HG03342 (cell line): ENCODE results near the gene RALA.
A peak's percentile ranks its signal among the peaks of the same experiment; 100 is the strongest.

Source experiments
- ATAC-seq: cut with Tn5 transposase; IDR thresholded peaks from one replicate; pipeline ENCODE4 v1.9.1; 2021; ENCODE audit warnings: mild to moderate bottlenecking, moderate library complexity; ENCODE audit not compliant: unreplicated experiment

RALA gene, protein sequence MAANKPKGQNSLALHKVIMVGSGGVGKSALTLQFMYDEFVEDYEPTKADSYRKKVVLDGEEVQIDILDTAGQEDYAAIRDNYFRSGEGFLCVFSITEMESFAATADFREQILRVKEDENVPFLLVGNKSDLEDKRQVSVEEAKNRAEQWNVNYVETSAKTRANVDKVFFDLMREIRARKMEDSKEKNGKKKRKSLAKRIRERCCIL

DNA sequence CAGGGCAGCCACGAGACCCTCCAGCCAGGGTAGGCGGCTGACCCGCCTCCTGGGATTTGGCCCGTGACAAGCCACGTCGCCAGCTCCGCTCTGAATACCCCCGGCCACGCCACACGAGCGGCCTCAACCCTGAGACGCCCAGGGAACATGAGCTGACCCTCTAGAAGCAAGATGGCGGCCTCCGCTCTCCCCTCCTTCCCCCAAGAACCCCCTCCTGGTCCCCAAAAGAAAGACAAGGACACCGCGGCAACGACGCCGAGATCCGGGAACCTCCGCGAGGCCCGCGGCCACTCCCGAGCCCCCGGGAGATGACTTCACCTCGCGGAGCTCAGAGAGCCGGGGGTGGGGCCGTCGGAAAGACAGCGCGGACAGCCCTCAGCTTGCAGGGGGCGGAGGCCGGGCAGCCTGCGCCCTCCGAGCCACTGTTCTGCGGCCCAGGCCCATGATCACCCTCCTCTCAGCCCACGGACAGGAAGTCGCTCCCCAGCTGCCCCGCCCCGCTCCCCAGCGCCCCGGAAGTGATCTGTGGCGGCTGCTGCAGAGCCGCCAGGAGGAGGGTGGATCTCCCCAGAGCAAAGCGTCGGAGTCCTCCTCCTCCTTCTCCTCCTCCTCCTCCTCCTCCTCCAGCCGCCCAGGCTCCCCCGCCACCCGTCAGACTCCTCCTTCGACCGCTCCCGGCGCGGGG is at the start of gene RALA:
RALA (plus strand) TSS at position 526 of the 685 bp plus-strand sequence. CDS start 63,096 bp downstream, outside the sequence.
- peak; percentile 93 for ATAC-seq

DNA sequence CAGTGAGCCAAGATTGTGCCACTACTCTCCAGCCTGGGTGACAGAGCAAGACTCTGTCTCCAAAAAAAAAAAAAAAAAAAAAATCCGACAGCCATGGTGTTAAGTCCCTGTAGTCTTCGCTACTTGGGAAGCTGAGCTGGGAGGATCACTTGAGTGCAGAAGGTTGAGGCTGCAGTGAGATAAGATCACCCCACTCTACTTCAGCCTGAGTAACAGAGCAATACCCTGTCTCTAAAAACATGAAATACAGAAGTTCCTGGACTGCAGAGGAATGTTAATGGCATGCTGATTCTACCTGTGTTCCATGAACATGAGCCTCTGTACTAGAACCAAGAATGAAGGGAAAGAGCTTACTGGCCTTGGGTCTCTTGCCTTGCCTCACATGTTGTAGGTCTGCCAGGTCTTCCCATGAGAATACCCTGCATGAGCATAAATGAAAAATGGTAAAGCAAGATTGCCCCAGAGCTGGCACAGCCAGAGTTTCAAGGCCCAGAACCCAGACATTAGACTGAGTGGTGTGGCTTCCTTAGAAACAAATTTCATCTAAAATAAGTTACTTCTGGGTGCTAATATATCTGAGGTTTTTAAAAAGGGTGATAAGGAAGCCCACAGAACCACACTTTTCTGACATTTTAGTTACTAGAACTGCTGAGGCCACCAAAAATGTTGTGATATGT is 48.6 kb upstream of the RALA start:
- ATAC-seq = no peak

DNA sequence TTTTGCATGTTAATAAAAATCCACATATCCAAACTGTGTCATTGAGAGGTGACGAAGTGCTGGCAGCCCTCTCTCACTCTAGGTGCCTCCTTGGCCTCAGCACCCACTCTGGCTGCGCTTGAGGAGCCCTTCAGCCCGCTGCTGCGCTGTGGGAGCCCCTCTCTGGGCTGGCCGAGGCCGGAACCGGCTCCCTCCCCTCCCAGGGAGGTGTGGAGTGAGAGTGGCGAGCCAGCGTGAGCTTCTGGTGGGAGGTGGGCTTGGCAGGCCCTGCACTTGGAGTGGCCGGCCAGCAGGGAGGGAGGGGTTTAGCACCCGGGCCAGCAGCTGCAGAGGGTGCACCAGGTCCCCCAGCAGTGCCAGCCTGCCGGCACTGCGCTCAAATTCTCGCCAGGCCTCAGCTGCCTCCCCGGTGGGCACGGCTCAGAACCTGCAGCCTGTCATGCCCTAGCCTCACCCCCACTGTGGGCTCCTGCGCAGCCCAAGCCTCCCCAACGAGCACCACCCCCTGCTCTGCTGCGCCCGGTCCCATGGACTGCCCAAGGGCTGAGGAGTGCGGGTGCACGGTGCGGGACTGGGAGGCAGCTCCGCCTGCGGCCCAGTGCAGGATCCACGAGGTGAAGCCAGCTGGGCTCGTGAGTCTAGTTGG is 46.0 kb upstream of the RALA start:
- no peak for ATAC-seq

DNA sequence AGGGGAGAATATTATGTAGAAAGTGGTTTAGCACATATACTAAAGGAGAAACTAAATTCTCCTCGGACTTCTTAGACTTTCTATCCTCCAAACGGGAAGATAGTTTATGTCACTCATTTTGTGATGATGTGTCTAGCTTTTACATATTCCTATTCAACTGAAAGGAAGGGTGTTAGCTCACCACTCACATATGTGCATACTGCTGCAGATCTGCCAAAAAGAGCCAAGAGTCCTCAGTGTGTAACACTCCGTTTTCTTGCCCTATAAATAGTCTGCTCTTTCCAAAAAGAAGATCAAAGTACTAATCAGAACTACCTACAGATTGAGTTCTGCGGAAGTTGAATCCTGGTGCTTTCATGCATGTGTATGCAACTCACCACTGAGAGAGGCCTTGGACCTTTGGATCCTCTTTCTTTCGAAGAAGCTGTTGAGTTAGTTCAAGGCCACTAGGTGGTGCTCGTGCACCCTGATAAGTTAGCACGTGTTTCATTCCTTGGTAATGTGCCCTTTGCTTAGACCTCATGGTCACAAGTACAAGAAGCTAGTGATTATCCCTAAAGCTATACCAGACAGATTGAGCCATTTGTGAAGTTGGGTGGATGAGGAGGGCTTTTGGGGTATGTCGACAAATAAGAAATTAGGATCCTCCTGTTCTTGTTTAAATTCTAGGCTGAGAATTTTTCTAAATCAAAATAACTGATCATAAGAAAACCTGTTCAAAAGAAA is 43.1 kb upstream of the RALA start:
- peak; percentile 94 for ATAC-seq

DNA sequence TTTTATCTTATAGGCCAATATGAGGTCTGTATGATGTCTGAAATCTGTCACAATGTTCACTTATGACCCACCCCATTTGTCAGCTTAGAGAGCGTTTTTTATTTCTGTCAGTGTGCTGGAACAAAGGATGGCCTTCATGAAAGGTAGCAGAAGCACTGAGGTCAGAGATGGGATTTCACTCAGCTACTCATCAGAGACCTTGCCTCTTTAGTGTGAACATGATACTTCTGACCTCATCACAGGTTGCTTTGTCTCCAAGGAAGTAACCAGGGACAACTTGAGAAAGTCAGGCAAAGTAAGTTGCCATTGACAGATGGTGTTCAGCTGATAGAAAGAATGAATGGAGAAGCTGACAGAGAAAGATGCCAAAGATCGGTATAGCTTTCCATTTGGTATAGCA is 40.8 kb upstream of the RALA start:
- no peak for ATAC-seq

DNA sequence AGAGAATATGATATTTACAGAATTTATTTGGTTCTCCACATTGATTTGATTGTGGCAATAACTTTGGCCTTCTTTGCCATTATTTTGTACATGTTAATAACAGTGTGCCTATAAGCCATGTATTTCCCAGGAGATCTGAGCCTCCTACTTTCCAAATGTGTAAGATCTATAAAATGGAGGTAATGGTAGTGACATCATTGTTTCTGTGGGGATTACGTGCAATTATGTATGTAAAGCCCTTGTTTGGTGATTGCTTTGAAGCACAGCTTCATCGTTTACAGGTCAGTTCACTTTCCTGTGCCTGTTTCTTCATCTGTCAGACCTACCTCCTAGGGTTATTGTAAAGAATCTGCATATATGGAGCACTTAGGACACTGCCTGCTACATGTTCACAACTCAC is 39.8 kb upstream of the RALA start:
- no peak for ATAC-seq

DNA sequence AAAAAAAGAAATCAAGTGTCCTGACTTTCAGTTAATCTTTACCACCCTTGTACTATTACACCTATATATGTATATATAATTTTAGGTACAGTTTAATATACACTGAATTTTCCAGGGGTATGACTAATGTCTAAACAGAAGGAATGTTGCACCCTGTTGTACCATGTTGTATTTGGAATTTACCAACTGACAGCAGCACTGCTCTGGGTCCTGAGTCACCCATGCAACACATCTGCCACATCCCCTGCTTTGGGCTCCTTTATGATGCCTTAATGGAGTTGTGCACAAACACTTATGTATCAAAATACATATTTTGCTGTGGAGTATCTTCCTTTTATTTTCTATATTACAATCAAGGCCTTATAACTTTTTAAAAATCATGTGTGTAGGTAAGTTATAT is 36.0 kb upstream of the RALA start:
- no peak for ATAC-seq

DNA sequence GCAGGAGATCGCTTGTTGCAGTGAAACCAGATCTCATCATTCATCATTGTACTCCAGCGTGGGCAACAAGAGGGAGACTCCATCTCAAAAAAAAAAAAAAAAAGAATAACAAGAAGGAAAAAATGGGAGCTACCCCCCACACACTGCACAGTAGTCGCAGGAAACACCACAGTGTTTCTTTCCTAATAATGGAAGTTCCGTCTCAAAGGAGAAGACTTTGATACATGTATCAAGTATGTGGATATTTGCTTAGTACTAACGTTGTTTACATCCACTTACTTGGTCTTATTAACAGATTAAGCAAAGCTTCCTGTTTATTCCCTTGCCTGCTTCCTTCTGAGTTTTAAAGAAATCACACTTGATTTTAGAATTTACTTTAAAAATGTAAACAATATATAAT is 35.0 kb upstream of the RALA start:
- no peak for ATAC-seq

DNA sequence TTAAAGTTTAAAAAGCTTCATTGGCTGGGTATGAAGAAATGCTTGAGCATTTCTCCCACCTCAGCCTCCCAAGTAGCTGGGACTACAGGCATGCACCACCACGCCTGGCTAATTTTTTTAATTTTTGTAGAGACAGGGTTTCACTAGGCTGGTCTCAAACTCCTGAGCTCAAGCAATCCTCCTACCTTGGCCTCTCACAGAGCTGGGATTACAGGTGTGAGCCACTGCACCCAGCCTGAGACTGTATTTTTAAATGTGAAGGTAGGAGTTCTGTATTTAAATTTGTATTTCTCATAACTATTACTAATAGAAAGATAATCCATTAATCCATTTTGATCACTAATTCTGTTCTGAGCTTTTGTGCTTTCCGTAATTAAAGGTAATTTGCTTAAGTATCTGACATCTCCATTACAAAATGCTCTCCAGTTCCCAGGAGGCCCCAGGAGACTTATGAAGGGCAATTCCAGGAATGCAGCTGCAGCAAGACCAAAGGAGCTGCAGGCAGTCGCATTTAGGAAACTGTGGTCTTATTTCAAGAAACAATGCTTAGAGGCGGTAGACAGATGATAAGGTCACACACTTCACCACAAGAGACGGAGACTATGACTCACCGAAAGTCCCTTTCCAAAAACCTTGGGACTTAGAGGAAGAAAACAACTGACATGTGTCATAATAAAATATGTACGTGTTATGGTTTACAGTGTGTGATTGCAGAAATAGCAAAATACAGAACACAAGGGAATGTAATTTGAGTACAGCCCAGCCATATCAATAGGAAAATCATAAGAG is 33.9 kb upstream of the RALA start:
- ATAC-seq = peak; percentile 95

DNA sequence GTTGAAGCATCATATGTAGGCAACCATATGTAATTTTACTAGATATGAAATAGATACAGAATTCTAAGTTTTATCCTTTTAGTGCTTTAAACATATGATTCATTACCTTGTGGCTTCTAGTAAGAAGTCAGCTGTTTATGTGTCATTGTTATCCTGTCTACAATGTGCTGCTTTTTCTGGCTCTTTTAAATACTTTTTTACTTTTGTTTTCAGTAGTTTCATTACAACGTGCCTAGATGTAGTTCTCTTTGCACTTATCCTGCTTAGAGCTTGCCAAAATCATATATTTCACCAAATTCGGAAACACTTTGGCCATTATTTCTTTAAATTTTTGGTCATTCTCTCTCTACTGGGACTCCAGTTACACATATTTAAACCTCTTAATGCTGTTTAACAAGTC is 30.8 kb upstream of the RALA start:
- ATAC-seq = no peak

DNA sequence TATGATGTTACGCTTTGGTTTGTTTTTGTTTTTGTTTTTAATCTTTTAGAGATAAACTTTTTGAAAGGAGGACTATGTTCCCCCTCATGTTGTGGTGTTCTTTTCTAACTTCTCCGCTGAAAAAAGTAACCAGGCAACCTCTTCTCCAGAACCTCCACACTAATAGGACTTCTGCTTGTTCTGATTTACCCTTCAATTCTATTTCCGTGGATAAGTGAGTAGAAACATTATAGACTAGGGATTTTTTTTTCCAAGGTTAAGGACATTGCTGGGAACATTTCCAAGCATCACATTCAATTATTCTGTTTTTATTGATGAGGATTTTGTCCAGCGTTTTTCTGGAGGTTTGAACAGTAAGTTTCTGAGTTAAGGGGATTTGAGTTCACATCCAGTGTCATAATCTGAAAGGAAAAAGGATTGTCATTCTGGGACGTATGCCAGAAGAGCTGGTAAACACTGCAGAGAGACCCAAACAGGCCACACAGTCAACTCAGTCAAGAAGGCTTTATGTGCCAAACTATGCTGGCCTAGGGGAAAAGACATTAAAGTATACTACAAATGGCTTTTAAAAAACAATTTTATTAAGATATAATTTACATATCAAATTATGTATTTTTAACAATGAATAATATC is 28.3 kb upstream of the RALA start:
- ATAC-seq = no peak

DNA sequence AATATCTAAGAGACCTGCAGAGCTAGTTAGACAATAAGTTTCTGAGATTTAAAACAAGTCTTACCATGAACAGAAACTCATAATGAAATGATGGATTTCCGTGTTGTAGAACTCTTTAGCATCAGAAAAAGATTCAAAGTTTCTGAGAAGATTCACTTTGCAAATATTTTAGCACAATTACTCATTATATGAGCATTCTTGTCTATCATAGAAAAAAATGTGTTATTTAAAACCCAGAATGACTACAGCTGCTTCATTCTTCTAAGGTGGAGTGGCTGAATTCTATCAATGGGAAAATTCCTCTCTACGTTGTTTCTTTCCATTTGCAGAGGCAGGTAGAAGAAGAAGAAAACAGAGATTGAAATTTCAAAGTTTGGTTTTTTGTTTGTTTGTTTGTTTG is 21.0 kb upstream of the RALA start:
- ATAC-seq = no peak

DNA sequence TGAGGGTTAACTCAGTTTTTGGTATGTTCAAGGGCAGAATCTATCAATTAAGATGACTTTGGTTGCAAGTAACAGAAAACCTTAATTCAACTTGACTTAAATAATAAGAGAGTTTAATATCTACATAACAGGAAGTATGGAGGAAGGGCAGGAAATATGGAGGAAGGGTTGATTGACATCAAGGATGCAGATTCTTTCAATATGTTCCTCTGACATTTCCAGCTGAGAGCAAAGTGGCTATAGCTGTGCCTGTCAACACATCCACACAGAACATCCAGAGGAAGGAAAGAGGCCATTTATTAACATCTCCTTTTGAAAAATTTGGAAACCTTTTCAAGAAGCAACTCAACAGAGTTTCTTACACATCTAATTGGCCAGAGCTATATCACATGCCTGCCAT is 19.4 kb upstream of the RALA start:
- no peak for ATAC-seq

DNA sequence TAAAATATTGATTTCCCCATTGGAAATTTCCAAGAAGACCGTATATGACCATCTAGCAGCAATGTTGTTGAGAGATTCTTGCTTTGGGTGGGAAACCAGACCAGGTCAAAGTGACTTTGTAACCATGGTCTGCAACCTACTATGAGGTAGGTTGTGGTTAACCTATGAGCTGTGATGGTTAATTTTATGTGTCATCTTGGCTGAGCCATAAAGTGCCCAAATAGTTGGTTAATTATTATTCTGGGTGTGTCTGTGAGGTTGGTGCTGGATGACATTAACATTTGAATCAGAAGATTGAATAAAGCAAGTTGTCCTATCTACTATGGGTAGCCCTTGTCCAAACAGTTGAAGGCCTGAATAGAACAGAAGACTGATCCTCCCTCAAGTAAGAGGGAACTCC is 18.3 kb upstream of the RALA start:
- ATAC-seq = peak; percentile 68

DNA sequence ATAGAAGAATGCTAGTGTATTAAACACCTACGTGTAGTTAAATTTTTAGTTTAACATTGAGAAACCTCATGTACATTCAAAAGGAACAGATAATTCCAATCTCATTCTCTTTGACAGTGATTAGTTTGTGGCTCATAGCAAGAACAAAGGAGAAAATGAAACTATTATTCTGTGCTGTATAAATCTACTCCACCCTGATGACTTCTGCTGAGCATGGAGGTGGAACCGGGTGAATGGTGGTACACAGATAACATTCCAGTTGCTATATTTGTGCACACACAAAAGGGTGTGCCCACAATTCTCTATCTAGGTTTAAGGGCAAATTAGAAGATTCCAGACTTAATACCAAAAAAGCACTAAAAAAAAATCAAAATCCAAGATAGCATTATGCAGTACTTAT is 17.0 kb upstream of the RALA start:
- no peak for ATAC-seq

DNA sequence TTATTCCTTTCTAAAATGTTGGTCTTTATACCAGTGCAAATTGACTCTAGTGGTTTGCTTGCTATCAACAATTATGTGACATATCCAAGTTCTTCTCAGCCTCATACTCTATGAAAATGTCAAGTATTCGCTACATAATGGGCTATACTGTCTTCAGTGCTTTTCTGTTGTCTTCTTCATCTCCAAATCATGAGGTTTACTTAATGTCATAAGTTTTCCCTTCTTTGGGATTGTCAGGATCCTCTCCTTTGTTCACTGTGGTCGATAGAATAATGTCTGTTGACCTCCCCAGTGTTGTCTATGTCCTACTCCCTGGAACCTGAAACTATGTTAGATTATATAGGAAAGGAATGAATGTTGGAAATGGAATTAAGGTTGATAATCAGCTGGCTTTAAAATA is 16.4 kb upstream of the RALA start:
- no peak for ATAC-seq

DNA sequence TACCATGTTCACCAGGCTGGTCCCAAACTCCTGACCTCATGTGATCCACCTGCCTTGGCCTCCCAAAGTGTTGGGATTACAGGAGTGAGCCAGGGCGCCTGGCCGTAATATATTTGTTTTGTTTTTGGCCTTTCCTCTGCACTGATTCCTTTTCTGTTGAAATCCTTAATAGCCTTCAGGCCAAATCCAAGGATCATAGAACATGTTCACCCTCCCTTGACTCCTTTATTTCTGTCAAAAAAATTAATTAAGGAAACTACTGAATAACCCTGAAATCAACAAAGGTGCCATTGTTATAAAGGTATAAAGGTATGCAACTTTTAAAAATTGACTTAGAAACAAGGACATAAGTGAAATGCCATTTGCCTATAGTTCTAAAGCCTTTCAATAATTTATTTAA is 15.5 kb upstream of the RALA start:
- ATAC-seq = no peak

DNA sequence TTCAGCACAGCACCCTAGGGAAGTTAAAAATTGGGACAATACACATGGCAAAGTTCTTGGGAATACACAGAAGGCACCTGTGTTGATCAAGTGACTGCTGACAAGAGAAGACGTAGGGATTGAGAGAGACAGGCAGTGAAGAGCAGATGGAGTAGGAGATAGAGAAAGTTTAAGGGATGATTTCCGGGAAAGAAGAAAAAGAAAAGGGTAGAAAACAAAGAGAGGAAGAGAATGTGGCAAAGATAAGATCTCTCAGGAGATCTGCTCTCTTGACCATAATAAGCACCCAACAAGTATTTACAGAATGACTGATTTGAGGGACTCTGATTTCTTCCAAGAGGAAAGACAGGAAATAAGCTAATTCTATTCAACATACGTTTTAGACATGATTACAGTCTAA is 15.1 kb upstream of the RALA start:
- no peak for ATAC-seq

DNA sequence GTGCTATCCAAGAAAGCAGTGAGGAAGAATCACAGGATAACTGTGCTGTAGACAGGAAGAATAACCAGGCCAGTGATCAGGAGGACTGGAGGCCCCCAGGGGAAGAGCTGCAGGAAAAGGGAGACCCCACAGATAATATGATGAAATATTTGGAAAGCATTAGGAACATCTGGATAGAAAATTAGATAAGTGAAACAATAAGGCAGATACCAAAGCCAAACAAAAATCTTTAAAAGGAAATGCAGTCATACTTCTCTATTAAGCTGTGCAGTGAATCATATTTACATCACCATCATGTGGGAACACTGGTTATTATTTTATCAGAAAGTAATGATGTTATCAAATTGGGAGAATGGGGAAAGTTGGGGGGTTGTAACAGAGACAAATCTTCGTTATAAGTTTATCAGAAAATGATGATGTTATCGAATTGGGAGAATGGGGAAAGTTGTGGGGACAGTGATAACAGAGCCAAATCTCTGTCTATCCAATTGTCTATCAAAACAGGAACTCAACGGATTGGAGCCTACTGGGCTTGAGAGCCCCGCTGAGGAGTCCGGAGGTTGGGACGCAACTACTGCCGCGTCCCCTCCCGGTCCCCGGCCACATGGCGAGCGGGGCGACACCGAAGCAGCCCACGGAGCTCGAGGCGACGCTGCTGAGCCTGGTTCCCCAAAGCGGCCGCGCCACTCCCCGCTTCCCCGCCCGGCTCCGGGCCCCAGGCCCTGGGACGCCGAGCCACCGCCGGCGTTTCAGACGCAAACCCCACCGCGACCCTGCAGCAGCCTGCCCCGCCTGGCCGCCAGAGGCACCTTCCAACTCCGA is 14.0 kb upstream of the RALA start:
- no peak for ATAC-seq
